Calu3 (cell line): ENCODE data around the gene FGR. TPM values are rescaled to one million over a fixed set of nuclear protein-coding genes. Genes with fewer than 3 reads are reported as not detected.

ENCODE experiments used
- BruUV-seq: library from RNA; stranded (reverse); fragments of 400-500 nt; replicated peaks from 2 replicates; lab custom pipeline; 2021; lab: Mats Ljungman, UMichigan
- CTCF ChIA-PET: fragments of 300-600 bp; sonication (Branson Sonifier 250); formaldehyde crosslinking; loops from one replicate; lab custom pipeline; 2022; ENCODE audit warnings: antibody characterized with exemption; lab: Charles Lee
- DNase-seq: peaks from one replicate; pipeline ENCODE4 v3.0.0; 2022
- H3K27ac Mint-ChIP-seq: one replicate; pipeline ENCODE4 v1.8.0; 2022; ENCODE audit warnings: mixed read lengths; ENCODE audit not compliant: unreplicated experiment
- H3K27me3 Mint-ChIP-seq: one replicate; pipeline ENCODE4 v1.8.0; 2022; ENCODE audit warnings: mixed read lengths; ENCODE audit not compliant: unreplicated experiment
- H3K36me3 Mint-ChIP-seq: one replicate; pipeline ENCODE4 v1.8.0; 2022; ENCODE audit warnings: mild to moderate bottlenecking, moderate library complexity, mixed read lengths; ENCODE audit not compliant: insufficient read depth, unreplicated experiment
- H3K4me1 Mint-ChIP-seq: one replicate; pipeline ENCODE4 v1.8.0; 2022; ENCODE audit warnings: mild to moderate bottlenecking, low read depth, mixed read lengths; ENCODE audit not compliant: unreplicated experiment
- H3K4me3 Mint-ChIP-seq: one replicate; pipeline ENCODE4 v1.8.0; 2022; ENCODE audit warnings: mild to moderate bottlenecking, low read depth, moderate library complexity, mixed read lengths; ENCODE audit not compliant: unreplicated experiment
- H3K9me3 Mint-ChIP-seq: one replicate; pipeline ENCODE4 v1.8.0; 2022; ENCODE audit warnings: low read depth, mixed read lengths; ENCODE audit not compliant: unreplicated experiment
- intact Hi-C: fragments of 100-400 bp; cut with micrococcal nuclease; formaldehyde crosslinking; loops from one replicate; pipeline ENCODE4 v1.10.0; 2022; ENCODE audit not compliant: unreplicated experiment
- total RNA-seq: library from RNA; stranded (reverse); gene quantifications from 2 replicates; pipeline ENCODE4 v1.2.3, GENCODE V29; 2022
- TF ChIP-seq, protein P1 (sequence below): fragments of 200-600 bp; IDR thresholded peaks from one replicate; pipeline ENCODE4 v1.8.0; 2022; ENCODE audit warnings: antibody characterized with exemption; ENCODE audit not compliant: unreplicated experiment

The FGR gene
- total RNA-seq, 1 experiment from 2014 or later = not detected

DNA sequence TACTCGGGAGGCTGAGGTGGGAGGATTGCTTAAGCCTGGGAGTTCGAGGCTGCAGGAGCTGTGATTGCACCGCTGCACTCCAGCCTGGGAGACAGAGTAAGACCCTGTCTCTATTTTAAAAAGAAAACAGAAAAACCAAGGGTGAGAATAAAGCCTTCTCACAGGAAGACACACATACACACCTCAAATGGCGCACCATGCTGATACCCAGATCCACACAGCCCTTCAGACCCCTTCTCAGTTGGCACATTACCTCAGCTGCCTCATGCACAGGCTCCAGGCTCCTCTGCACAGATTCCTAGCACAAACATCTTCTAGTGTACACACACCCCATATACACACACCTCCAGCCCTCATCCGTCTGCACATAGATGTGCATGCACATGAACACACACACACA is 7.9 kb downstream of the FGR start:
- TF ChIP-seq, protein P1, sequence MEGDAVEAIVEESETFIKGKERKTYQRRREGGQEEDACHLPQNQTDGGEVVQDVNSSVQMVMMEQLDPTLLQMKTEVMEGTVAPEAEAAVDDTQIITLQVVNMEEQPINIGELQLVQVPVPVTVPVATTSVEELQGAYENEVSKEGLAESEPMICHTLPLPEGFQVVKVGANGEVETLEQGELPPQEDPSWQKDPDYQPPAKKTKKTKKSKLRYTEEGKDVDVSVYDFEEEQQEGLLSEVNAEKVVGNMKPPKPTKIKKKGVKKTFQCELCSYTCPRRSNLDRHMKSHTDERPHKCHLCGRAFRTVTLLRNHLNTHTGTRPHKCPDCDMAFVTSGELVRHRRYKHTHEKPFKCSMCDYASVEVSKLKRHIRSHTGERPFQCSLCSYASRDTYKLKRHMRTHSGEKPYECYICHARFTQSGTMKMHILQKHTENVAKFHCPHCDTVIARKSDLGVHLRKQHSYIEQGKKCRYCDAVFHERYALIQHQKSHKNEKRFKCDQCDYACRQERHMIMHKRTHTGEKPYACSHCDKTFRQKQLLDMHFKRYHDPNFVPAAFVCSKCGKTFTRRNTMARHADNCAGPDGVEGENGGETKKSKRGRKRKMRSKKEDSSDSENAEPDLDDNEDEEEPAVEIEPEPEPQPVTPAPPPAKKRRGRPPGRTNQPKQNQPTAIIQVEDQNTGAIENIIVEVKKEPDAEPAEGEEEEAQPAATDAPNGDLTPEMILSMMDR = no peak
- BruUV-seq = no TSS peak
- H3K9me3 Mint-ChIP-seq = no peaks in the 10 kb centered on the region
- no peaks in the 10 kb centered on the region for H3K4me1 Mint-ChIP-seq
- intact Hi-C loops = no loop called here
- no peaks in the 10 kb centered on the region for H3K36me3 Mint-ChIP-seq
- no peak overlapping the region for H3K4me3 Mint-ChIP-seq
- no peak for DNase-seq
- H3K27ac Mint-ChIP-seq = no peak overlapping the region
- H3K27me3 Mint-ChIP-seq = peaks cover 36% of the 10 kb centered on the region
- CTCF ChIA-PET = interaction anchor here (0.5 kb wide), 1 partner anchor 9 kb away, joined by 3 read pairs; no protein-coding TSS in a partner anchor

DNA sequence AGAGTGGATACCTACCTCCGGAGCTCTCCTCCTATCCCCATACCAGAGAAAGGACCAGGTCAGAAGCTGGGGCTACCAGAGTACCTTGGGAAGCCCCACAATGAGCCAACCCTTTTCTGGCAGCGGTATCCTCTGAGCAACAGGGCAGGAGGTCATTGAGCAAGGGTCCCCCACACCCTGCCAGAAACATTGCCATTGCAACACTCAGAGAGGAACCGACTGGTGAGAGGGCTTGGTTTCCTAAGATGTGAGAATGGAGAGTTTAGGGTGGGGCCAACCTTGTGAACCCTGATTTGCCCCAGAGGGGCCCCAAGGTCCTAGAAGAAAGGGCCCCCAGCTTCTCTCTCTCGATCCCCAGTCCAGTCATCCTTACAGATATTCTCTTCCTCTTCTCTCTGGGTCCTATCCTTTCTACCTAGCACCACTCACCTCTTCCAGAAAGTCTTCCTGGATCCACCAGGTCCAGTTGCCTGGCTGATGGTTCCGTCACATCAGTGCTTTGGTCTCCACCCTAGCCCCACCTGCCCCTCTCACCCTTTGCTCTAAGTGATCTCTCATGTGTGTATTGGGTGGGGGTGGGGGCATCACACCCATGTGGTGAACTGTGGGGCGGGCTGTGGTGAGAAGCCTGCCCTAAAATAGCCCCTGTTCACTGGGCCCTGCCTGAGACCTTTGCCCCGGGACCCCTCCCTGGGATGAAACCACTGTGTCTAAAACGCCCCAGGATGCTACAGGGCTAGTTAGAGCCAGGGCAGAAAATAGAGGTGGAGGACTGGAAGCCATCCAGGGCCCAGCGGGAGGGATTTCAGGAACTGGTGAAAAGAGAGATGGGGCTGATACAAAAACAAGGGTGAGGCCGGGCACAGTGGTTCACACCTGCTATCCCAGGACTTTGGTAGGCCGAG is 8.7 kb downstream of the FGR start:
- TF ChIP-seq, protein P1 = no peak
- Mint-ChIP-seq H3K27ac (no peak overlapping the region), H3K4me1 (no peaks in the 10 kb centered on the region), H3K4me3 (no peak overlapping the region), H3K27me3 (peaks cover 28% of the 10 kb centered on the region), H3K9me3 (no peaks in the 10 kb centered on the region), H3K36me3 (no peaks in the 10 kb centered on the region)
- BruUV-seq = no TSS peak
- intact Hi-C loops = no loop called here
- DNase-seq = no peak
- CTCF ChIA-PET = interaction anchor here (0.5 kb wide), 1 partner anchor 9 kb away, joined by 3 read pairs; no protein-coding TSS in a partner anchor

DNA sequence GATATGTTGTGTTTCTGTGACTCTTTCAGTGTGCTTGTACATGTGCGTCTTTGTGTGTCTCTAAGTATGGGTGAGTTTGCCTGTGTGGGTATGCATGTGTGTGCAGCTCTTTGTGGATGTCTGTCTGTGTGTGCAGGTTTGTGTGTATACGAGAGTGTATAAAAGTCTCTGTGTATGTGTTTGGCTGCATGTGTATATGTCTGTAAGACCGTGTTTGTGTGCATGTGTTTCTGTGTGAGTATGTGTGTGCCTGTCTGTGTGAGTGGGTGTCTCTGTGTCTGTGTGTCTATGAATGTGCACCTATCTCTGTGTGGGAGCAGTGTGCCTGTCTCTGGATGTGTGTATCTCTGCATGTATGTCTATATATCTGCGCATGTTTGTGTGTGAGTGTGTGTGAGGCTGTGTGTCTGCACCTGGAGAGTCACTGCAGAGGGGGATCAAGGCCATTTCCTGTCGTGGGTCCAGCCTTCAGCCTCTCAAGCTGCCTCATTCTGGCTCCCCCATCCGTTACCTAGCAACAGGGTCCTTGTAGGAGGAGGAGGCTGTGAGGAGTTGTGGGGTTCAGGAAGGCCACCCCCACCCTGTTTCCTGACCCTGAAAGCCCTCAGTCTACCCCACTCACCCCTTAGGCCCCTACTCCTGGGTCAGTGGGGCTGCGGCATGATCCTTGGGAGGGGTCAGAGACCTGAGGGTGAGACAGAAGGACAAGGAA is 10.4 kb downstream of the FGR start:
- TF ChIP-seq, protein P1 = no peak
- intact Hi-C loops = no loop called here
- DNase-seq = no peak
- no peaks in the 10 kb centered on the region for H3K4me1 Mint-ChIP-seq
- no peak overlapping the region for H3K4me3 Mint-ChIP-seq
- no peak overlapping the region for H3K27ac Mint-ChIP-seq
- CTCF ChIA-PET = no interaction called here
- H3K27me3 Mint-ChIP-seq = peaks cover 18% of the 10 kb centered on the region
- no peaks in the 10 kb centered on the region for H3K36me3 Mint-ChIP-seq
- no peaks in the 10 kb centered on the region for H3K9me3 Mint-ChIP-seq
- no TSS peak for BruUV-seq

DNA sequence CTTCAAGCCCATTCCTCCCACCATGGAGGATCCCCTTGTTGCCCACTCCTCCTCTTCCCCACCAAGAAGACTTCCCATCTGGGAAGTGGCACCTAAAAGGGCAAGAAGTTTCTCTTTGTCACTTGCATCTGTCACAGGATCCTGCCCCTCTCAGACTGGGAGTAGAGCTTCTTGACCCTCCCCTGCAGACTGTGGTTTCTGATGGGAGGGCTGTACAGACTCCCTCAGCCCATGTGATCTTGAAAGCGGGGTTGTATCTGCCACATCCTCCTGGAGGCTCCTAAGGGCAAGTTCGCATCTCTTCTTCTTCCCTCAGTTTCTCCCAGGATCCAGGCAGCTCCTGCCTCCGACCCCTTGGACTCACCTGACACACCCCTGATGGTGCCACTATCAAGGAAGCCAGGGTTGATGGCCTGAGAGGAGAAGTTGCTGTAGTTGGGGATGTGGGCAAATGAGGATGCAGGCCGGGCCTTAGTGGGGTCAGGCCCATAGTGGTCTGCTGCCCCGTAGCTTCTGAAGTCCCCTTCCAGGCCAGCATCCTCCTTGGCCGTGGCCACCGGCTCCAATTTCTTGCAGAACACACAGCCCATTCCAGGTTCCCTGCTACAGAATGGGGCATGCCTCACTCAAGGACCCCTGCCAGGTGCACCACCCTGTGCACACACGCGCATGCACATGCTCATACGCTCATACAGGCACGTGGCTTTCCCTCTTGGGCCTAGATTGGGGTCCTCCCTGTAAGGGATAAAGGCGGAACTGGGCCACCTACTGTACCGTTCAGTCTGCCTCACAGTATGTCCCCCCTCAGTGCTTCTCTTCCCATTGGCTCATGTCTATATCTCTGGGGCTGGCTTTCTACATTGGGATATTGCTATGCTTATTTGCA is 11.4 kb downstream of the FGR start:
- H3K27ac Mint-ChIP-seq = no peak overlapping the region
- TF ChIP-seq, protein P1 = no peak
- H3K27me3 Mint-ChIP-seq = peaks cover 18% of the 10 kb centered on the region
- no peaks in the 10 kb centered on the region for H3K9me3 Mint-ChIP-seq
- no peak for DNase-seq
- H3K36me3 Mint-ChIP-seq = no peaks in the 10 kb centered on the region
- H3K4me3 Mint-ChIP-seq = no peak overlapping the region
- BruUV-seq = no TSS peak
- CTCF ChIA-PET = no interaction called here
- no peaks in the 10 kb centered on the region for H3K4me1 Mint-ChIP-seq
- intact Hi-C loops = no loop called here
